AG10803 (cell line): Measurements from ENCODE around the gene RARRES1.
A peak's percentile ranks its signal among the peaks of the same experiment; 100 is the strongest.

ENCODE experiments used
- DNase-seq: peaks from one replicate; pipeline ENCODE4 v3.0.0; 2010; ENCODE audit warnings: low read depth
- H3K4me3 ChIP-seq: 2 replicates; pipeline ENCODE4 v1.5.1; 2011; ENCODE audit warnings: mild to moderate bottlenecking, low read length, control low read depth
- TF ChIP-seq, protein P1 (sequence below): conservative IDR thresholded peaks from 2 replicates; pipeline ENCODE4 v1.5.1; 2011; ENCODE audit warnings: mild to moderate bottlenecking, low read length, control low read depth, inconsistent platforms

Gene RARRES1

DNA sequence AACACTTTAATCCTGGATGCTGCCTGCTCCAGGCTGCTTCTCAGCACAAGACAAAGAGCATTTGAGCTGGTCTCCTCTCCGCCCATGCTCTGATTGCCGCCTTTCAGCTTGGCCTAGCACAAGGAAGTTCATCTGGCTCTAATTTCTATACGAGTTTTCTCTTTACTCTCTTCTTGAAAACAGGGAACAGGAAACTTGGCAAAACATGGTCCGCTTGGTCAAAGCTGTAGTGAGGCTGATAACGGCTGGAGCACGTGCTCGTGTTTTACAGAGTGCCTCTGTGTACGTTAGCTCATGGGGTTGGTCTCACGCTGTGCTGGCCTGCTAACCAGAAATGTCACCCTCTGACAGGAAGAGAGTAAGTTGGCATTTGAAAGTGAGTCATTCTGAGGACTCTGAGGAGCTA lies 19.2 kb downstream of the RARRES1 start:
- TF ChIP-seq, protein P1, sequence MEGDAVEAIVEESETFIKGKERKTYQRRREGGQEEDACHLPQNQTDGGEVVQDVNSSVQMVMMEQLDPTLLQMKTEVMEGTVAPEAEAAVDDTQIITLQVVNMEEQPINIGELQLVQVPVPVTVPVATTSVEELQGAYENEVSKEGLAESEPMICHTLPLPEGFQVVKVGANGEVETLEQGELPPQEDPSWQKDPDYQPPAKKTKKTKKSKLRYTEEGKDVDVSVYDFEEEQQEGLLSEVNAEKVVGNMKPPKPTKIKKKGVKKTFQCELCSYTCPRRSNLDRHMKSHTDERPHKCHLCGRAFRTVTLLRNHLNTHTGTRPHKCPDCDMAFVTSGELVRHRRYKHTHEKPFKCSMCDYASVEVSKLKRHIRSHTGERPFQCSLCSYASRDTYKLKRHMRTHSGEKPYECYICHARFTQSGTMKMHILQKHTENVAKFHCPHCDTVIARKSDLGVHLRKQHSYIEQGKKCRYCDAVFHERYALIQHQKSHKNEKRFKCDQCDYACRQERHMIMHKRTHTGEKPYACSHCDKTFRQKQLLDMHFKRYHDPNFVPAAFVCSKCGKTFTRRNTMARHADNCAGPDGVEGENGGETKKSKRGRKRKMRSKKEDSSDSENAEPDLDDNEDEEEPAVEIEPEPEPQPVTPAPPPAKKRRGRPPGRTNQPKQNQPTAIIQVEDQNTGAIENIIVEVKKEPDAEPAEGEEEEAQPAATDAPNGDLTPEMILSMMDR = no peak
- DNase-seq = no peak
- H3K4me3 ChIP-seq = no peak overlapping the region

- no peak for DNase-seq
- H3K4me3 ChIP-seq = no peak overlapping the region
- TF ChIP-seq, protein P1 = no peak
These were observed 19.8 kb downstream of the RARRES1 start for GRCh38 chr3:158712443-158712842.

DNA sequence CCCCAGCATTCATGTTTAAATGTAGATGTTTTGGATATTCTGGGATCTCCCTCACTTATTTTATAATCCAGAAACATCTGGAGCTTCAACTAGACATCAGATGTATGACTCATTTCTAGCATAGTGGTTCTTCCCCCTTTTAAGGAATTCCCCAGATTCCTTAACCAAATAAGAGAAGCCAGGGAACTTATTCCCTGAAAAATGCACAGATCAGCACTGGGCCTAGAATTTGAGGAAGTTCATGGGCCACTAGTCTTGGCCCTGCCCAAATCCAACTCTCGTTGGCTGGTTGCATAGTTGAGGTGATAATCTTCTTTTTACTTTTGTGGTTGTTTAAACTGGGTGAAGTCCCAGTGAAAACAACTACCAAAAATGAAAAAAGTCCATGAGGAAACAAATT lies 20.4 kb downstream of the RARRES1 start:
- DNase-seq = peak; percentile 91
- no peak overlapping the region for H3K4me3 ChIP-seq
- TF ChIP-seq, protein P1 = no peak

DNA sequence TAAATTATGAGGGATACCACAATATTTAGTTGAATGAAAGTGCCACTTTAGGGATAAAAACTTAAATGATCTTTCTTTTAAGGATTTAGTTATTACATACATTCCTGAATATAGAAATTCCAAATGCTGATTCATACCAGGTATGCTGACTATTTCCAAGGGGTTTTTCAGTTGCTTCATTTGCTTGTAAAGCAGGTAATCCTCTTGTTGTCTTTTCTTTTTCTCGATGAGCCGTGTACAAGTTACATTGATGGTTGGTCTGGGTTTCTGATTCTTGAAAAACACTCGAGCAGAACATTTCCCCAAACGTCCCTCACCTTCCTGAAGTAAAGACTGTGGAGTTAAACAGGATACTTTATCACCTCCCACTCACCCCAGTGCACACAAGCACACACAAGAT lies 21.7 kb downstream of the RARRES1 start:
- TF ChIP-seq, protein P1 = no peak
- no peak for DNase-seq
- H3K4me3 ChIP-seq = no peak overlapping the region

GRCh38 chr3:158709666-158710083 lies 22.6 kb downstream of the RARRES1 start:
- DNase-seq = peak; percentile 99
- no peak overlapping the region for H3K4me3 ChIP-seq
- TF ChIP-seq, protein P1 = no peak

- TF ChIP-seq, protein P1 = no peak
- no peak overlapping the region for H3K4me3 ChIP-seq
- DNase-seq = no peak
These were observed 28.7 kb downstream of the RARRES1 start for GRCh38 chr3:158703566-158703965.

- TF ChIP-seq, protein P1 = no peak
- peak; percentile 72 for DNase-seq
- no peak overlapping the region for H3K4me3 ChIP-seq
These were observed 29.3 kb downstream of the RARRES1 start for GRCh38 chr3:158702815-158703481.
